DND-41 (cell line): ENCODE results near the gene SIGLEC1.

ENCODE experiments used
- EZH2 ChIP-seq: IDR thresholded peaks from 3 replicates; pipeline ENCODE4 v1.6.1; 2012; ENCODE audit warnings: borderline replicate concordance, low read depth, mild to moderate bottlenecking, moderate library complexity, low read length, inconsistent platforms; ENCODE audit not compliant: severe bottlenecking
- TF ChIP-seq, protein P1 (sequence below): IDR thresholded peaks from 2 replicates; pipeline ENCODE4 v1.5.1; 2012; ENCODE audit warnings: borderline replicate concordance, low read length, moderate library complexity, mild to moderate bottlenecking; ENCODE audit not compliant: poor library complexity, severe bottlenecking; ENCODE audit errors: extremely low read depth

DNA sequence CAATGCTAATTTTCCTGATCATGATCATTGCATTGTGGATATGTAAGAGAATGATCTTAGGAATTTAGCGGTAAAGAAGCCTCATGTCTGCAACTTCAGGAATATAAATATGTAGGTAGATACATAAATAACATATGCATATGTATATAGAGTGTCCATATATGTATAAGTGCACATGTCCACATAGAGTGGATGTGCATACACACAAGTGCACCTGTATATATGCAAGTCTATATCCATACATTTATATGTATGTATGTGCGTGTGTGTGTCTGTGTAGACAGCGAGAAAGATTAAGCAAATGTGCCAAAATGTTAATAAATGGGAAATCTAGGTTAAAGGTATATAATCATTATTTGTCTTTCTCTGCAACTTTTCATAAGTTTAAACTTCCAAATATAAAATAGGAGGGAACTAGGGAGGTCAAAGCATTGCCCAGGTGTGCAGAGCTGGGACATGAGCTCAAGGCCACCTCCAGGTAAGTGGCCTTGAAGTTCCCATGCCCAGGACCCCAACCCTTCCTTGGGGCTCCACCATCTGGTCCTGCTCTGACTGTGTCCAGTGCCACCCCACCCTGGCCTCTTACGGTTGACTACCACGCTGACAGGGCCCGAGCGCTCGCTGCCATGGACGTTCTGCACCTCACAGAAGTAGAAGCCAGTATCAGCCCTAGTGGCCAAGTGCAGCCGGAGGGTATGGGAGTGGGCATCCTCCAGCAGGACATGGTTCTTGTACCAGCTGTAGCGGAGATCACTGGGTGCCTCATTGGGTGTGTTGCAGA lies 9.6 kb downstream of the SIGLEC1 start:
- TF ChIP-seq, protein P1, sequence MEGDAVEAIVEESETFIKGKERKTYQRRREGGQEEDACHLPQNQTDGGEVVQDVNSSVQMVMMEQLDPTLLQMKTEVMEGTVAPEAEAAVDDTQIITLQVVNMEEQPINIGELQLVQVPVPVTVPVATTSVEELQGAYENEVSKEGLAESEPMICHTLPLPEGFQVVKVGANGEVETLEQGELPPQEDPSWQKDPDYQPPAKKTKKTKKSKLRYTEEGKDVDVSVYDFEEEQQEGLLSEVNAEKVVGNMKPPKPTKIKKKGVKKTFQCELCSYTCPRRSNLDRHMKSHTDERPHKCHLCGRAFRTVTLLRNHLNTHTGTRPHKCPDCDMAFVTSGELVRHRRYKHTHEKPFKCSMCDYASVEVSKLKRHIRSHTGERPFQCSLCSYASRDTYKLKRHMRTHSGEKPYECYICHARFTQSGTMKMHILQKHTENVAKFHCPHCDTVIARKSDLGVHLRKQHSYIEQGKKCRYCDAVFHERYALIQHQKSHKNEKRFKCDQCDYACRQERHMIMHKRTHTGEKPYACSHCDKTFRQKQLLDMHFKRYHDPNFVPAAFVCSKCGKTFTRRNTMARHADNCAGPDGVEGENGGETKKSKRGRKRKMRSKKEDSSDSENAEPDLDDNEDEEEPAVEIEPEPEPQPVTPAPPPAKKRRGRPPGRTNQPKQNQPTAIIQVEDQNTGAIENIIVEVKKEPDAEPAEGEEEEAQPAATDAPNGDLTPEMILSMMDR, result no peak
- TF ChIP-seq EZH2, result no peak
